ENCODE measurements around the gene SMIM1.

DNA sequence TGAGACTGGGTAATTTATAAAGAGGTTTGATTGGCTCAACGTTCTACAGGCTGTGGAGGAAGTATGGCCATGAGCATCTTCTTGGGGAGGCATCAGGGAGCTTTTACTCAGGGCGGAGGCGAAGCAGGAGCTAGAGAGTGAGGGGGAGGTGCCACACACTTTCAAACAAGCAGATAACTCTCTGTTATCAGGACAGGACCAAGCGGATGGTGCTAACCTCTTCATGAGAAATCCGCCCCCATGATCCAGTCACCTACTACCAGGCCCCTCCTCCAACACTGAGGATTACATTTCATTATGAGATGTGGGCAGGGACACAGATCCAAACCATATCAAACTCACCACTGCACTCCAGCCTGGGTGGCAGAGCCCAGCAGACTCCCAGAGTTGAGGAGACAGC, 35.2 kb downstream of the SMIM1 start:
- TF ChIP-seq KDM5A (IDR thresholded peaks at IDR 0.05) (no peak), MAFK (IDR thresholded peaks at IDR 0.05; ENCODE audit: partially characterized antibody) (no peak), HOXA7 (CRISPR knock-in tag; IDR thresholded peaks at IDR 0.05) (no peak), KDM1A (IDR thresholded peaks at IDR 0.05; ENCODE audit: low read depth) (no peak), CEBPB (IDR thresholded peaks at IDR 0.05) (no peak), EP300 (IDR thresholded peaks at IDR 0.05) (no peak), MYC (IDR thresholded peaks at IDR 0.05; ENCODE audit: borderline replicate concordance, low read length) (no peak), EHMT2 (IDR thresholded peaks at IDR 0.05; ENCODE audit: low read depth) (no peak), JUN (IDR thresholded peaks at IDR 0.05) (no peak), POLR2A (IDR thresholded peaks at IDR 0.05; ENCODE audit: low read length) (no peak)
- TF ChIP-seq, protein P1, sequence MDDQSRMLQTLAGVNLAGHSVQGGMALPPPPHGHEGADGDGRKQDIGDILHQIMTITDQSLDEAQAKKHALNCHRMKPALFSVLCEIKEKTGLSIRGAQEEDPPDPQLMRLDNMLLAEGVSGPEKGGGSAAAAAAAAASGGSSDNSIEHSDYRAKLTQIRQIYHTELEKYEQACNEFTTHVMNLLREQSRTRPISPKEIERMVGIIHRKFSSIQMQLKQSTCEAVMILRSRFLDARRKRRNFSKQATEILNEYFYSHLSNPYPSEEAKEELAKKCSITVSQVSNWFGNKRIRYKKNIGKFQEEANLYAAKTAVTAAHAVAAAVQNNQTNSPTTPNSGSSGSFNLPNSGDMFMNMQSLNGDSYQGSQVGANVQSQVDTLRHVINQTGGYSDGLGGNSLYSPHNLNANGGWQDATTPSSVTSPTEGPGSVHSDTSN (IDR thresholded peaks at IDR 0.05) = no peak
- TF ChIP-seq, protein P2, sequence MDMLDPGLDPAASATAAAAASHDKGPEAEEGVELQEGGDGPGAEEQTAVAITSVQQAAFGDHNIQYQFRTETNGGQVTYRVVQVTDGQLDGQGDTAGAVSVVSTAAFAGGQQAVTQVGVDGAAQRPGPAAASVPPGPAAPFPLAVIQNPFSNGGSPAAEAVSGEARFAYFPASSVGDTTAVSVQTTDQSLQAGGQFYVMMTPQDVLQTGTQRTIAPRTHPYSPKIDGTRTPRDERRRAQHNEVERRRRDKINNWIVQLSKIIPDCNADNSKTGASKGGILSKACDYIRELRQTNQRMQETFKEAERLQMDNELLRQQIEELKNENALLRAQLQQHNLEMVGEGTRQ (IDR thresholded peaks at IDR 0.05) = no peak
- TF ChIP-seq, protein P3, sequence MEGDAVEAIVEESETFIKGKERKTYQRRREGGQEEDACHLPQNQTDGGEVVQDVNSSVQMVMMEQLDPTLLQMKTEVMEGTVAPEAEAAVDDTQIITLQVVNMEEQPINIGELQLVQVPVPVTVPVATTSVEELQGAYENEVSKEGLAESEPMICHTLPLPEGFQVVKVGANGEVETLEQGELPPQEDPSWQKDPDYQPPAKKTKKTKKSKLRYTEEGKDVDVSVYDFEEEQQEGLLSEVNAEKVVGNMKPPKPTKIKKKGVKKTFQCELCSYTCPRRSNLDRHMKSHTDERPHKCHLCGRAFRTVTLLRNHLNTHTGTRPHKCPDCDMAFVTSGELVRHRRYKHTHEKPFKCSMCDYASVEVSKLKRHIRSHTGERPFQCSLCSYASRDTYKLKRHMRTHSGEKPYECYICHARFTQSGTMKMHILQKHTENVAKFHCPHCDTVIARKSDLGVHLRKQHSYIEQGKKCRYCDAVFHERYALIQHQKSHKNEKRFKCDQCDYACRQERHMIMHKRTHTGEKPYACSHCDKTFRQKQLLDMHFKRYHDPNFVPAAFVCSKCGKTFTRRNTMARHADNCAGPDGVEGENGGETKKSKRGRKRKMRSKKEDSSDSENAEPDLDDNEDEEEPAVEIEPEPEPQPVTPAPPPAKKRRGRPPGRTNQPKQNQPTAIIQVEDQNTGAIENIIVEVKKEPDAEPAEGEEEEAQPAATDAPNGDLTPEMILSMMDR (IDR thresholded peaks at IDR 0.05) = no peak
- TF ChIP-seq, protein P4, sequence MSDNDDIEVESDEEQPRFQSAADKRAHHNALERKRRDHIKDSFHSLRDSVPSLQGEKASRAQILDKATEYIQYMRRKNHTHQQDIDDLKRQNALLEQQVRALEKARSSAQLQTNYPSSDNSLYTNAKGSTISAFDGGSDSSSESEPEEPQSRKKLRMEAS (IDR thresholded peaks at IDR 0.05) = no peak
